DMS114 treated with DMSO at 0.1 percent for 48 hours (cell line): Measurements from ENCODE around the gene DAB2IP.
"Not testable (repeated sequence)": the region's sequence is repeated elsewhere in the genome, so short reads cannot be mapped to it uniquely, and the experiment has no call there.

Experiments
- DNase-seq: peaks from one replicate; lab custom pipeline; 2025; ENCODE audit not compliant: unreplicated experiment; lab: John Stamatoyannopoulos, UW

Gene DAB2IP

GRCh38 chr9:121643473-121643872, 8.0 kb upstream of the DAB2IP start:
- no peak for DNase-seq

- not testable (repeated sequence) for DNase-seq
These were observed 7.4 kb upstream of the DAB2IP start for GRCh38 chr9:121644040-121644439.

- no peak for DNase-seq
These were observed 6.4 kb upstream of the DAB2IP start for GRCh38 chr9:121645003-121645402.

GRCh38 chr9:121645853-121646807, 5.3 kb upstream of the DAB2IP start:
- no peak for DNase-seq

- no peak for DNase-seq
These were observed 4.4 kb upstream of the DAB2IP start for GRCh38 chr9:121646992-121647391.

GRCh38 chr9:121648172-121648571, 3.3 kb upstream of the DAB2IP start:
- no peak for DNase-seq

GRCh38 chr9:121648799-121649198, 2.6 kb upstream of the DAB2IP start:
- no peak for DNase-seq

- DNase-seq, result no peak
These were observed 1.8 kb upstream of the DAB2IP start for GRCh38 chr9:121649476-121650216.

- no peak for DNase-seq
These were observed 1.0 kb upstream of the DAB2IP start for GRCh38 chr9:121650217-121651007.

GRCh38 chr9:121651008-121651294, 483 bp upstream of the DAB2IP start:
- DNase-seq, result no peak

- DNase-seq, result no peak
These were observed 795 bp downstream of the DAB2IP start for GRCh38 chr9:121652021-121652837.

- DNase-seq, result no peak
These were observed 1.4 kb downstream of the DAB2IP start for GRCh38 chr9:121652838-121653231.

GRCh38 chr9:121654499-121655140, 3.2 kb downstream of the DAB2IP start:
- no peak for DNase-seq

- DNase-seq, result no peak
These were observed 3.9 kb downstream of the DAB2IP start for GRCh38 chr9:121655231-121655755.

- no peak for DNase-seq
These were observed 5.6 kb downstream of the DAB2IP start for GRCh38 chr9:121656941-121657470.

- no peak for DNase-seq
These were observed 6.7 kb downstream of the DAB2IP start for GRCh38 chr9:121658166-121658565.

- no peak for DNase-seq
These were observed 7.2 kb downstream of the DAB2IP start for GRCh38 chr9:121658591-121658990.

GRCh38 chr9:121660367-121660766, 8.9 kb downstream of the DAB2IP start:
- DNase-seq, result no peak

GRCh38 chr9:121660876-121661275, 9.4 kb downstream of the DAB2IP start:
- DNase-seq, result no peak

- no peak for DNase-seq
These were observed 9.9 kb downstream of the DAB2IP start for GRCh38 chr9:121661328-121661727.
